ENCODE results near the gene NOS1AP.

NOS1AP gene

GRCh38 chr1:162224267-162224666 is 154.8 kb downstream of the NOS1AP start:
- no peak for DNase-seq

GRCh38 chr1:162228586-162228985 is 159.1 kb downstream of the NOS1AP start:
- no peak for DNase-seq

DNA sequence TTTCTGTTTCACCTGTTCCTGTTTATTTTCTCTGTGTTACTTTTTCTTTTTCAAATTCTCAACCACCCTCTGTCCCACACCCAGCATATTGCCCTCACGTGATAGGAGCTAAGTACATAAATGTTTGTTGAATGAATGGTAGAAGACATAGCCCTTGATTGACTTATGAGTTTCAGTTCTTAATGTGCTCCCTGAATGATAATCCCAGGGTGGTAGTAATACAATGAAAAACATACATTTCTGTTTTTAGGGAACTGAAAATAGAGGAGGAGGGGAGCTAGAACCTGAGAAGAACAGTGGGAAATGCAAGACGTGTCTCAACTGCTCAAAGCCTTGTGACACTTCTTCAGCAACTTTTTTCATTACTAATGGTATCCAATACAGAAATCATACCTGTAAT is 160.1 kb downstream of the NOS1AP start:
- DNase-seq, result no peak

- peak; percentile 94 for DNase-seq
Observed at GRCh38 chr1:162230096-162230495, 160.6 kb downstream of the NOS1AP start.

DNA sequence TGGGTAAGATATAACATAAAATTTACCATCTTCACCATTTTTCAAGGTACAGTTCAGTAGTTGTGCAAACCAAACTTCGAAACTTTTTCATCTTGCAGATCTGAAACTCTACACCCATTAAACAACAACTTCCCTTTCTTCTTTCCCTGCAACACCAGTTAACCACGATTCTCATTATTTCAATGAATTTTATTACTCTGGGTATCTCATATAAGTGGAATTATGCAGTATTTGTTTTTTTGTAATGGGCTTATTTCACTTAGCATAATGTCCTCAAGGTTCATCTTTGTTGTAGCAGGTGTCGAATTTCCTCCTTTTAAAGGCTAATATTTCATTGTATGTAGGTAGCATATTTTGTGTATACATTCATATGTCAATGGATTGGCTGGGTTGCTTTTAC is 161.0 kb downstream of the NOS1AP start:
- DNase-seq, result no peak

- DNase-seq, result no peak
Observed at GRCh38 chr1:162232034-162232711, 162.7 kb downstream of the NOS1AP start.

GRCh38 chr1:162233066-162233465 is 163.6 kb downstream of the NOS1AP start:
- DNase-seq, result no peak

DNA sequence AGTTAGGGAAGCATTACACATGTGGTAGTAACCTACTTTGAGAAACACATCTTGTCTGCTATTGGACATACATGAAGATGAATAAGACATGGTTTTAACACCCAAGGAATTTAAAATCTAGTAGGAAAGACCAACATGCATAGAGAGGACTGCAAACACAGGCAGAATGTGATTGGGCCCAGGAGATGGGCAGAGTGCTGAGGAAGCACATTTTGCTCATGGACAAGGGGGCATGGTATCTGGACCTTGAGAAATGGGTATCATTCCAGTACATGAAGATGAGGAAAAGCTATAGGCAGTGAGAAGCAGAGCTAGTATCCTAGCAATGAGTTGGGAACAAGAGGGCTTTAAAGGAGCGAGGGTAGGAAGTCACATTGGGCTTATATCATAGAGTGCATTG is 164.4 kb downstream of the NOS1AP start:
- no peak for DNase-seq

DNA sequence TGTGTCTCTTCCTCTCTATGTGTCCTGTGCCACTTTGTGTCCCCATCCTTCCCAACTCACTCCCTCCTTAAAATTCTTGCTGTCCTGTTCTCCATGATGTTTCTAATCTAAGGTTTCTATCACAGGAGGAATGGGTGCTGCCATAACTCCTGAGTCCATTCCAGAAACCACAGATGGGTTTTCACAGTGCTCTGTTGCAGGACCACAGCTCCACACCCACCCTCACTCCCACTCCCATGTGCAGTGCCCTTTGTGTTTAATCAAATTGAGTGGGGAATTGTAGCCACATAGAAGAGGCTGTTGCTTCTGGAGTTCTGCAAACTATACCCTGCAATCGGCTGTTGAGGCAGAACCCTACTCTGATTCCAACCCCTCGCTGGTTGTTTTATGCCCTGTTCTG is 165.1 kb downstream of the NOS1AP start:
- no peak for DNase-seq

DNA sequence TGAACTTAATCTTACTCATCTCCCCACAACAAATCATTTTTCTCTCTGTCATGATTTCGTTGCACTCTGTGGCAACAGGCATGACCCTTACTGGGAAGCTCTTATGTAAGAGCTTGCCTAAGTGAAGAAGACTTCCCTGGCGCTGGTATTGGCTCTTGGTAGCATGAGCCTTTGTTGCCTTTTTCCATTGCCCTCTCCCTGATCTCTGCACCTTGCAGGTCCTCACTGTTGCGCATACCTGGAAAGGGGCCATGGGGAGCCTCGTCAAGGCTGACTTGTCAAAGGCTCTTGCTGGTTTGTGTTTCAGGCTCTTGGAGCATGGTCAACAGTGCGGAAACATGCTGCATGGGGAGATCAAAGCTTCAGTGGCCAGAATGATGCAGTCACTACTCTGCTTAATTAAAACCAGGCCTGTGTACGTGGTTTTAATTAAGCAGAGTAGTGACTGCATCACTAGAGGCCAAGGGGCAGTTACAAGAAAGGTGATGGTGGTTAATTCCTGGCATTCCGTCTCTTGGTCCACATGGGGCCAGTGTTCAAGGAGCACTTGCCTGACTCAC is 165.8 kb downstream of the NOS1AP start:
- DNase-seq, result no peak

DNA sequence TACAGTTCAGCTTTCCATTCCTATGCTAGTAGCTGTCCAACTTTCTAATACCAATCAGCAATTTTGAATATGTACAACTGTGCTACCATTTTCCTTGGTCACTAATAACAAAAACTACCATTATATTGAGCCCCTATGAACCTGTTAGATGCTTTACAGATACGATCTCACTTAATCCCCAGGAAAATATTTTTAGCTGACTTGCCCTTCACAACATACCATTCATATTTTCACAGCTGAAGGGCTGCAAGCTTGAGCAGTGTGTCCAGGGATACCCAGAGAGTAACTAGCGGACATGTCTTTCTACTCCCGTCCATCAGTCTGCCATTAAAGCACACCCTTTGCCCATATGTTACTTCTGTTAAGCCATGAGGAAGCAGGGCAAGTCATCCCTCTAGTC is 166.7 kb downstream of the NOS1AP start:
- no peak for DNase-seq

- no peak for DNase-seq
Observed at GRCh38 chr1:162236618-162237017, 167.1 kb downstream of the NOS1AP start.

DNA sequence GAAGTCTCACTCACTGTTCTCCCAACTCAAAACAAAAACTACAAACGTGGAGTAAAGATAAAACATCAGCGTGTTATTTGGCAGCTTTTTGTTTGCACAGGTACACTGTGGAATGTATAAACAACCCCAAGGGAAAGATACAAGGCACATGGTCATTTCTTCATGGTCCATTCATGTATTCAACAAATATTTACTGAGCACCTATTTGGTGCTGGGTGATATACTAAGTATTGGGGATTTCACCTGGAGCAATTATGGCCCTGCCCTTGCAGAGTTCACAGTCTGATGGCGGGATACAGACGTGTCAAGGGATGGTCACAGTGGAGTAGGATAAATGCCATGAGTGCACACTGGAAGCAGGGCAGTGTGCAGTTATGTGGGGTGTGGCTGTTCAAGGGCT is 171.1 kb downstream of the NOS1AP start:
- no peak for DNase-seq

DNA sequence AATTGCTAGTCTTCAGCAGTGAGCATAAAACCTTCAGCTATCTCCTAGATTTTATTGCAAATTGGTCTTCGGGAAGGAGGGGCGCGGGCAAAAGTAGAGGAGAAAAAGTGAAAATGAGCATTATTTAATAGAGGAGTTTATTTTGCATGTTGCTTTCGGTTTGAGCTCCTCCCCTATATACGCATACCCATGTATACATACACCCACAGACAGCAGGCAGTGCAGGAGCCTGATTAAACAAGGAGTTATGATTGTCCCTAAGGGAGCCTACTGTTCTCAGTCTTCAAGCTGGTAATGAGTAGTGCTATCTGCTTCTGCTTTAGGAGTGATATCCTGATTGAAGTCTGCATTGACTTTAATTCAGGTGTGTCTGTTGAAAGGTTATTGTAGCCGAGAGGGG is 173.3 kb downstream of the NOS1AP start:
- DNase-seq, result no peak

DNA sequence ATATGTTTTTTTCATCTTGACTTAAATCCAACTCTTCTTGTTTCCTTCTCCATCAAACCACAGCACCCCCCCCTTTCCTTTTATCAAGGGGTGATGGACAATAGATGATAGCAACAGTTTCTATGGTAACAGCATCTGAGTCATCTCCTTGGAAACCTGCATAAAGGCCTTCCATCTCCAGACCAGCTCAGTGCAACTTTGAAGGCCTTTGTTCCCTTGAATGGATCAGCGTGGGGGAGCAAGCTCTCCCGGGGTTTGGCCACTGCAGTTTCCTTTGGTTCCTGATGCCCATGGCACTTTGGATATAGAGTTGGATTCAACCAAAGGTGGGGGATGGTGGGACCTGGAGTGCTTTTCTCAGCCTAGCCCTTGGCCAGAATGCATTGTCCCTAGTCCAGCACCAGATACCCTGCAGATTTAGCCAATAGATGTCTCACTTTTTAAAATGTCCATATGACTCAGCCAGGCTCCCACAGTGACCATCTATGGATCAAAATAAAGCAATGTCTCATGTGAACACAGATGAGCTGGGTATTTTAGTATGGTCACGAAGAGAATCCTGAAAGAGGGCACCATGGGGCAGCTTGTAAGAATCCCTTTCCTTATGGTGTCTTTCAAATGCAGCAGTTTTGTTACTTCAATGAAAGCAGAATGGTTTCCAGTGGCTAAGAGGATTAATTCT is 179.5 kb downstream of the NOS1AP start:
- DNase-seq, result no peak

GRCh38 chr1:162250004-162250730 is 180.7 kb downstream of the NOS1AP start:
- DNase-seq, result no peak

DNA sequence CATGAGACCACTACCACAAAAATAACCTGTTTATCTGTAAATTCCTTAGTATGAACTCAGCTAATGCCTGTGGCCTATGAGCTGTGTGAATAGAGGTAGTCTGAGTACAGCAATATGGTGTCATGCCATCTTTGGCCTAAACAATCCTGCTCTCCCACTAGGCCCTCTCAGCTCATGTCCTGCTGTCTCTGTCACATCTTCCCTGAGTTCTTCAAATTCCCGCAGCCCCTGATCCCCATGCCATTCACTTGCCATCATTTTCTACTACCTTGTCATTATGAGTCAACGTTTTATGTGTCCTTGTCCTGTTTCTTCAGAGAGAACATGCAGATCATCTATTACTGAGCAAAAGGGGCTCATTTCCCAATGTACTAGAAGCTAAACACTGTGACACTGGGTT is 181.6 kb downstream of the NOS1AP start:
- DNase-seq, result no peak

GRCh38 chr1:162252214-162252613 is 182.7 kb downstream of the NOS1AP start:
- no peak for DNase-seq

- DNase-seq, result no peak
Observed at GRCh38 chr1:162253790-162254189, 184.3 kb downstream of the NOS1AP start.

DNA sequence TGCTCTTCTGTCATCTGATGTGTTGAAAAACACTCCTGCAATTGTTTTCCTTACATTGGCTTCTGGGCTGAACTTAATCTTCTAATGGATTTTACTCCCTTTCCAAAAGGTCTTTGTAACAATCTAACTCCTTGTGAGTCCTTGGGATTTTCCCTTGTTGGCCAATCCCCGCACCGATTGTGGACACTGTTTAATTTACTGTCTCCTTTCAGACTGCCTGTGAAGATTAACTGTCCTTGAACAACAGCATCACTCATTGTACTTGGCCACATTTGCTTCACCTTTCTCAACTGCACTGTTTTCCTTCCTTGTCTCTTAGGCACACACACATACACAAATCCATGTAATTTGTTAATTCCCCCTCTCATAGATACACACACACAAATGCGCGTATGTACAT is 186.8 kb downstream of the NOS1AP start:
- no peak for DNase-seq

- no peak for DNase-seq
Observed at GRCh38 chr1:162258394-162258793, 188.9 kb downstream of the NOS1AP start.

DNA sequence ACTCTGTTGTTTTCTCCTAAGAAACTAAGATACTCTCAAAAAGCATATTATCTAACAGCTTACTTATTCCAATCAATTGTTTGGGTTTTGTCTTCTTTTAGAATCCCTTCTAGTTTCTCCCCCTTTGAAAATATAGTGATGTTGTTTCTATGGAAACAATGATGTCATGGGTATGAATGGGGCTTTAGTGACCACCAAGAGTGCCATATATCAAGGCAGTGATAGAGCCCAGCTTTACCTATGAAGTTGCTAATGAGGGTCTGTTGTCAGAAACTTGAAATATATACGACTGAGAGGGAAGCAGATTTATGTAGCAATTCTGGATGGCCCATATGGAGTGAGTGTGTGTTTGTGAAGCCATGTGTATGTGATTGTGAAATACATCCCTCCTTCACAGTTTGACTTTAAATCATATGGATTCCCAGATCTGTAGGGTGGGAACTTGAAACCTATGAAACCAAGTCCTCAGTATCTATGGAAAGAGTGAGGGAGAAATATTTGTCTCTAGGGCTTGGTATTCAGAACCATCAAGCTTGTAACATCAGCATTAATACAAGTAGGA is 190.5 kb downstream of the NOS1AP start:
- no peak for DNase-seq

DNA sequence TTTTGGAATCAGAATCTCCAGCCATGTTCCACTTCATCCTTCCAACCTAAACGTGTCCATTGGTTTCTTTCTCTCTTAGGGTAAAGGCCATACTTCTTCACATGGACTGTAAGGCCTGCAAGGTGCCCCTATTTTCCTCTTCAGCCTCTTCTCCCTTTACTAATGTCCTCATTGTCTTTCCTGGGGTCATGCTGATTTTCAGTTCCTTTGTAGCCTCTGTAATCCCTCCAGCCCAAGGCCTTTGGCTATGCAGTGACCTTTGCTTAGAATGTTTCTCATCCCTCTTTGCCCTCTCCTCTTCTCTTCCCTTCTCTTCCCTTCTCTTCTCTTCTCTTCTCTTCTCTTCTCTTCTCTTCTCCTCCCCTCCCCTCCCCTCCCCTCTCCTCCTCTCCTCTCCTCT is 194.6 kb downstream of the NOS1AP start:
- DNase-seq, result no peak

- no peak for DNase-seq
Observed at GRCh38 chr1:162265983-162266382, 196.5 kb downstream of the NOS1AP start.
